Measurements from ENCODE around the gene DGKI. TPM values are rescaled to one million over a fixed set of nuclear protein-coding genes. Genes with fewer than 3 reads are reported as not detected.

DGKI gene
- total RNA-seq, 1 experiment from 2014 or later = 0.15 TPM

- H2AFZ ChIP-seq (ENCODE audit: low read depth, low read length, poor library complexity, severe bottlenecking) = no peak overlapping the region
- H3K27me3 ChIP-seq (ENCODE audit: insufficient read depth, low read length) = no peaks in the 10 kb centered on the region
Measured at GRCh38 chr7:137578541-137578940, 268.2 kb downstream of the DGKI start.

GRCh38 chr7:137577184-137577583 is 269.6 kb downstream of the DGKI start:
- peaks cover 0 to 15% of the 10 kb centered on the region in 2 experiments; a peak in 2 of 4 replicates for H3K4me1 ChIP-seq (ENCODE audit: control insufficient read depth in 1 of 2, insufficient read depth in 2 of 2, low read length in 2 of 2)
- H4K20me1 ChIP-seq (ENCODE audit: insufficient read depth) = no peaks in the 10 kb centered on the region
- ATAC-seq (no peak), DNase-seq (ENCODE audit: low read depth, low spot score) (no peak)
- H3K27me3 ChIP-seq (ENCODE audit: insufficient read depth, low read length) = no peaks in the 10 kb centered on the region
- no peak overlapping the region for H3K4me3 ChIP-seq (replicated peaks in 1 of 2; ENCODE audit: low read depth in 1 of 2, low read length in 2 of 2)
- no peak overlapping the region for H3K9ac ChIP-seq (ENCODE audit: low read length)
- intact Hi-C loops (cut with micrococcal nuclease) = no loop called here
- no TSS peak for BruUV-seq (replicated peaks)
- H2AFZ ChIP-seq (ENCODE audit: low read depth, low read length, poor library complexity, severe bottlenecking) = no peak overlapping the region
- H3K4me2 ChIP-seq (ENCODE audit: low read length) = no peak overlapping the region
- H3K79me2 ChIP-seq (ENCODE audit: insufficient read depth, low read length) = no peaks in the 10 kb centered on the region
- RAD21 ChIA-PET (ENCODE audit: low non-redundant PET in 1 of 2, low total read pairs in 2 of 2, uncharacterized antibody in 2 of 2, unreplicated experiment in 2 of 2) = no interaction called here
- POLR2A ChIA-PET = no interaction called here
- no peaks in the 10 kb centered on the region for H3K36me3 ChIP-seq (ENCODE audit: control insufficient read depth in 1 of 2, insufficient read depth in 2 of 2, low read length in 2 of 2)
- H3K9me2 ChIP-seq (ENCODE audit: insufficient read depth) = no peaks in the 10 kb centered on the region
- H3K9me3 ChIP-seq (ENCODE audit: control insufficient read depth in 1 of 2, insufficient read depth in 1 of 2, low read depth in 1 of 2, low read length in 2 of 2) = no peaks in the 10 kb centered on the region
- CTCF ChIA-PET = no interaction called here
- no peak overlapping the region for H3K27ac ChIP-seq (ENCODE audit: low read depth, low read length)
- TF ChIP-seq, protein P1, sequence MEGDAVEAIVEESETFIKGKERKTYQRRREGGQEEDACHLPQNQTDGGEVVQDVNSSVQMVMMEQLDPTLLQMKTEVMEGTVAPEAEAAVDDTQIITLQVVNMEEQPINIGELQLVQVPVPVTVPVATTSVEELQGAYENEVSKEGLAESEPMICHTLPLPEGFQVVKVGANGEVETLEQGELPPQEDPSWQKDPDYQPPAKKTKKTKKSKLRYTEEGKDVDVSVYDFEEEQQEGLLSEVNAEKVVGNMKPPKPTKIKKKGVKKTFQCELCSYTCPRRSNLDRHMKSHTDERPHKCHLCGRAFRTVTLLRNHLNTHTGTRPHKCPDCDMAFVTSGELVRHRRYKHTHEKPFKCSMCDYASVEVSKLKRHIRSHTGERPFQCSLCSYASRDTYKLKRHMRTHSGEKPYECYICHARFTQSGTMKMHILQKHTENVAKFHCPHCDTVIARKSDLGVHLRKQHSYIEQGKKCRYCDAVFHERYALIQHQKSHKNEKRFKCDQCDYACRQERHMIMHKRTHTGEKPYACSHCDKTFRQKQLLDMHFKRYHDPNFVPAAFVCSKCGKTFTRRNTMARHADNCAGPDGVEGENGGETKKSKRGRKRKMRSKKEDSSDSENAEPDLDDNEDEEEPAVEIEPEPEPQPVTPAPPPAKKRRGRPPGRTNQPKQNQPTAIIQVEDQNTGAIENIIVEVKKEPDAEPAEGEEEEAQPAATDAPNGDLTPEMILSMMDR (IDR thresholded peaks at IDR 0.05 in 2 of 3, conservative IDR thresholded peaks at IDR 0.05 in 1 of 3; ENCODE audit: borderline replicate concordance in 1 of 3, insufficient read depth in 1 of 3, low read depth in 2 of 3, low read length in 2 of 3) = no peak
- no peak for TF ChIP-seq SRF (IDR thresholded peaks at IDR 0.05; ENCODE audit: low read depth)
- TF ChIP-seq POLR2A (IDR thresholded peaks at IDR 0.05; ENCODE audit: borderline replicate concordance, extremely low read depth, insufficient read depth, insufficient read length) = no peak
- TF ChIP-seq CEBPB (IDR thresholded peaks at IDR 0.05; ENCODE audit: low read depth) = no peak
- TF ChIP-seq ZFX (IDR thresholded peaks at IDR 0.05) = no peak
- no peak for TF ChIP-seq ELF1 (IDR thresholded peaks at IDR 0.05; ENCODE audit: borderline replicate concordance, low read depth)
- no peak for TF ChIP-seq ZNF274 (IDR thresholded peaks at IDR 0.05; ENCODE audit: low read depth, low read length)
- TF ChIP-seq, protein P2, sequence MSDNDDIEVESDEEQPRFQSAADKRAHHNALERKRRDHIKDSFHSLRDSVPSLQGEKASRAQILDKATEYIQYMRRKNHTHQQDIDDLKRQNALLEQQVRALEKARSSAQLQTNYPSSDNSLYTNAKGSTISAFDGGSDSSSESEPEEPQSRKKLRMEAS (IDR thresholded peaks at IDR 0.05) = no peak
- TF ChIP-seq SIN3A (IDR thresholded peaks at IDR 0.05; ENCODE audit: low read depth) = no peak
- TF ChIP-seq, protein P3, sequence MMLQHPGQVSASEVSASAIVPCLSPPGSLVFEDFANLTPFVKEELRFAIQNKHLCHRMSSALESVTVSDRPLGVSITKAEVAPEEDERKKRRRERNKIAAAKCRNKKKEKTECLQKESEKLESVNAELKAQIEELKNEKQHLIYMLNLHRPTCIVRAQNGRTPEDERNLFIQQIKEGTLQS (IDR thresholded peaks at IDR 0.05) = no peak
- TF ChIP-seq EZH2phosphoT487 (IDR thresholded peaks at IDR 0.05; ENCODE audit: borderline replicate concordance) = no peak
- no peak for TF ChIP-seq TCF7L2 (IDR thresholded peaks at IDR 0.05; ENCODE audit: borderline replicate concordance, extremely low read depth, insufficient read depth, insufficient read length)
- no peak for TF ChIP-seq REST (IDR thresholded peaks at IDR 0.05; ENCODE audit: low read depth)
- TF ChIP-seq RAD21 (IDR thresholded peaks at IDR 0.05; ENCODE audit: low read depth) = no peak
- TF ChIP-seq EGR1 (IDR thresholded peaks at IDR 0.05; ENCODE audit: low read depth) = no peak
- no peak for TF ChIP-seq YY1 (IDR thresholded peaks at IDR 0.05; ENCODE audit: extremely low read depth, insufficient replicate concordance, low read depth, low read length)

More at GRCh38 chr7:137578541-137578940, 268.2 kb downstream of the DGKI start:
- Histone ChIP-seq H3K4me3 (replicated peaks in 1 of 2; ENCODE audit: low read depth in 1 of 2, low read length in 2 of 2) (no peak overlapping the region), H3K79me2 (ENCODE audit: insufficient read depth, low read length) (no peaks in the 10 kb centered on the region), H4K20me1 (ENCODE audit: insufficient read depth) (no peaks in the 10 kb centered on the region), H3K36me3 (ENCODE audit: control insufficient read depth in 1 of 2, insufficient read depth in 2 of 2, low read length in 2 of 2) (no peaks in the 10 kb centered on the region), H3K4me2 (ENCODE audit: low read length) (no peak overlapping the region), H3K9me2 (ENCODE audit: insufficient read depth) (no peaks in the 10 kb centered on the region), H3K9ac (ENCODE audit: low read length) (no peak overlapping the region), H3K27ac (ENCODE audit: low read depth, low read length) (no peak overlapping the region), H3K9me3 (ENCODE audit: control insufficient read depth in 1 of 2, insufficient read depth in 1 of 2, low read depth in 1 of 2, low read length in 2 of 2) (no peaks in the 10 kb centered on the region), H3K4me1 (ENCODE audit: control insufficient read depth in 1 of 2, insufficient read depth in 2 of 2, low read length in 2 of 2) (peaks cover 0 to 15% of the 10 kb centered on the region in 2 experiments; a peak in 2 of 4 replicates)
- no TSS peak for BruUV-seq (replicated peaks)
- CTCF ChIA-PET = no interaction called here
- TF ChIP-seq POLR2AphosphoS5 (IDR thresholded peaks at IDR 0.05; ENCODE audit: low read depth, low read length) = no peak
- RAD21 ChIA-PET (ENCODE audit: low non-redundant PET in 1 of 2, low total read pairs in 2 of 2, uncharacterized antibody in 2 of 2, unreplicated experiment in 2 of 2) = no interaction called here
- intact Hi-C loops (cut with micrococcal nuclease) = no loop called here
- no peak for DNase-seq (ENCODE audit: low read depth, low spot score)
- no peak for ATAC-seq
- POLR2A ChIA-PET = no interaction called here

All from HCT116 (cell line).